Tibial nerve (tissue), 4 donors: ENCODE results near the gene FNBP1. TPM values are rescaled to one million over a fixed set of nuclear protein-coding genes. Genes with fewer than 3 reads are reported as not detected.

ENCODE experiments used
- DNase-seq, 2 donors: peaks; one replicate each; pipeline ENCODE4 v3.0.0-alpha.2; 2019; ENCODE audit warnings: low spot score in 2 of 2
- H3K27ac ChIP-seq, 4 donors: fragments of 200-600 bp; sonication (generic) in 3 of 4; one replicate each; pipeline ENCODE4 v1.5.1; 2017 to 2019; ENCODE audit warnings: mild to moderate bottlenecking in 1 of 4
- H3K27me3 ChIP-seq, 2 donors: fragments of 200-600 bp; sonication (generic) in 1 of 2; one replicate each; pipeline versions ENCODE4 v1.5.1 to v1.6.0; 2017 to 2019
- H3K36me3 ChIP-seq, 3 donors: fragments of 200-600 bp; sonication (generic); one replicate each; pipeline ENCODE4 v1.5.1; 2018 to 2019
- H3K4me1 ChIP-seq, 4 donors: fragments of 200-600 bp; sonication (generic) in 3 of 4; one replicate each; pipeline ENCODE4 v1.5.1; 2017 to 2019
- H3K4me3 ChIP-seq, 4 donors: fragments of 200-600 bp; sonication (generic) in 3 of 4; one replicate each; pipeline ENCODE4 v1.5.1; 2017 to 2019; ENCODE audit warnings: mild to moderate bottlenecking in 1 of 4, moderate library complexity in 1 of 4
- H3K9me3 ChIP-seq, 4 donors: fragments of 200-600 bp; sonication (generic) in 3 of 4; one replicate each; pipeline ENCODE4 v1.5.1; 2017 to 2019
- EP300 ChIP-seq, 2 donors: sonication (generic); formaldehyde crosslinking; IDR thresholded peaks; one replicate each; pipeline ENCODE4 v1.6.1; 2017; ENCODE audit warnings: antibody characterized with exemption in 2 of 2, mild to moderate bottlenecking in 1 of 2
- POLR2A ChIP-seq, 2 donors: fragments of 450-650 bp; IDR thresholded peaks; one replicate each; pipeline ENCODE4 v1.6.1; 2017; ENCODE audit warnings: antibody characterized with exemption in 2 of 2, mild to moderate bottlenecking in 2 of 2, moderate library complexity in 2 of 2
- WGBS, 2 donors: methylation state at CpG; one replicate each; pipeline ENCODE4 v1.1.5; 2018; 5-methylcytosine and 5-hydroxymethylcytosine counted together
- total RNA-seq, 4 donors: library from RNA; depleted of rRNA; stranded (reverse); fragments of >200 nt; gene quantifications; one replicate each; pipeline ENCODE4 v1.1.0, GENCODE V29; 2016
- TF ChIP-seq, protein P1 (sequence below), 5 experiments: fragments of 200-600 bp in 3 of 5; fragments of 450-650 bp in 2 of 5; sonication (generic) in 3 of 5; IDR thresholded peaks; one replicate each; pipeline ENCODE4 v1.5.1; 2016 to 2019; ENCODE audit warnings: antibody characterized with exemption in 5 of 5, mild to moderate bottlenecking in 3 of 5, moderate library complexity in 2 of 5

Gene FNBP1
- total RNA-seq, 4 donors from 2014 or later = 77.0 to 114 (median 86.4) TPM

- peaks cover 0 to 32% (median 22%) of the 10 kb centered on the region in 4 donors for H3K4me1 ChIP-seq
- no peak for DNase-seq
- H3K9me3 ChIP-seq = no peaks in the 10 kb centered on the region
- H3K27me3 ChIP-seq = no peaks in the 10 kb centered on the region
- no peak overlapping the region for H3K4me3 ChIP-seq
- peak overlapping the region in 2 of 4 donors; percentile 27 to 51 for H3K27ac ChIP-seq
- no peaks in the 10 kb centered on the region for H3K36me3 ChIP-seq
- 66 to 68% methylated on average over 11 of the region's 11 CpGs for WGBS, 2 donors
- no peak for TF ChIP-seq POLR2A (IDR thresholded peaks at IDR 0.05)
- TF ChIP-seq, protein P1, sequence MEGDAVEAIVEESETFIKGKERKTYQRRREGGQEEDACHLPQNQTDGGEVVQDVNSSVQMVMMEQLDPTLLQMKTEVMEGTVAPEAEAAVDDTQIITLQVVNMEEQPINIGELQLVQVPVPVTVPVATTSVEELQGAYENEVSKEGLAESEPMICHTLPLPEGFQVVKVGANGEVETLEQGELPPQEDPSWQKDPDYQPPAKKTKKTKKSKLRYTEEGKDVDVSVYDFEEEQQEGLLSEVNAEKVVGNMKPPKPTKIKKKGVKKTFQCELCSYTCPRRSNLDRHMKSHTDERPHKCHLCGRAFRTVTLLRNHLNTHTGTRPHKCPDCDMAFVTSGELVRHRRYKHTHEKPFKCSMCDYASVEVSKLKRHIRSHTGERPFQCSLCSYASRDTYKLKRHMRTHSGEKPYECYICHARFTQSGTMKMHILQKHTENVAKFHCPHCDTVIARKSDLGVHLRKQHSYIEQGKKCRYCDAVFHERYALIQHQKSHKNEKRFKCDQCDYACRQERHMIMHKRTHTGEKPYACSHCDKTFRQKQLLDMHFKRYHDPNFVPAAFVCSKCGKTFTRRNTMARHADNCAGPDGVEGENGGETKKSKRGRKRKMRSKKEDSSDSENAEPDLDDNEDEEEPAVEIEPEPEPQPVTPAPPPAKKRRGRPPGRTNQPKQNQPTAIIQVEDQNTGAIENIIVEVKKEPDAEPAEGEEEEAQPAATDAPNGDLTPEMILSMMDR (IDR thresholded peaks at IDR 0.05) = no peak
These were observed 6.6 kb upstream of the FNBP1 start for GRCh38 chr9:130049431-130050210.

DNA sequence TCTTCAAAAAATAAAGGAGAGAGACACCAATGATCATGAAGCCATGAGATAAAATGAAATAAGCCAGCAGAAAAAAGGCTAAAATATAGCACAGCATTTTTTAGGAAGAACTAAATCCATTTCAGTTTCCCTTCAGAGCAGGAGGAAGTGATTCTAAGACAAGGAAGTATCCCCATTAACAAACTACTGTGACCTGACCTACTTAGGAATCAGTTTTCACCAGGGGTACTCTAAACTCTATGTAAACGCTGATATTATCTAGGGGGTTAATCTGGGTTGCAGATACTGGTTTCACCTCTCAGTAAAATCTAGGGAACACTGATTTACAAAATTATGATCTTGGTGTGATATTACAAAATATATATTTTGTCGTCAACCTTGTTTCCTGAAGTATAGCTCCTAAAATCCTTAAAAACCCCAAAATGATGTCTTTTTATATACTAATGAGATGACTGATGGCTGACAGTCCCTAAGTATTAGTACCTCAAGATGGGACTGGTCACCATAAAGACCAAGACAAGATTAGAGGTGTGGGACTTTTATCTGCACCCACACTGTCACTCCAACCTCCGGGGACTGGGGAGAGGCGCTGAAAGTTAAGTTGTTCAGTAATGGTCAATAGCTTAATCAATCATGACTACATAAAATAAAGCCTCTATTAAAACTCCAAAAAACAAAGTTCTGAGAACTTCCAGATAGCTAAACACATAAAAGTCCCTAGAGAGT lies 2.9 kb upstream of the FNBP1 start:
- Histone ChIP-seq H3K27me3 (no peaks in the 10 kb centered on the region), H3K4me3 (no peak overlapping the region), H3K4me1 (peaks cover 0 to 23% (median 10%) of the 10 kb centered on the region in 4 donors), H3K27ac (peak overlapping the region in 2 of 4 donors; percentile 96 to 98), H3K9me3 (no peaks in the 10 kb centered on the region), H3K36me3 (no peaks in the 10 kb centered on the region)
- TF ChIP-seq, protein P1 (IDR thresholded peaks at IDR 0.05) = no peak
- TF ChIP-seq POLR2A (IDR thresholded peaks at IDR 0.05) = no peak
- TF ChIP-seq EP300 (IDR thresholded peaks at IDR 0.05) = no peak
- DNase-seq = no peak
- WGBS, 2 donors = 74 to 78% methylated on average over 4 of the region's 4 CpGs

DNA sequence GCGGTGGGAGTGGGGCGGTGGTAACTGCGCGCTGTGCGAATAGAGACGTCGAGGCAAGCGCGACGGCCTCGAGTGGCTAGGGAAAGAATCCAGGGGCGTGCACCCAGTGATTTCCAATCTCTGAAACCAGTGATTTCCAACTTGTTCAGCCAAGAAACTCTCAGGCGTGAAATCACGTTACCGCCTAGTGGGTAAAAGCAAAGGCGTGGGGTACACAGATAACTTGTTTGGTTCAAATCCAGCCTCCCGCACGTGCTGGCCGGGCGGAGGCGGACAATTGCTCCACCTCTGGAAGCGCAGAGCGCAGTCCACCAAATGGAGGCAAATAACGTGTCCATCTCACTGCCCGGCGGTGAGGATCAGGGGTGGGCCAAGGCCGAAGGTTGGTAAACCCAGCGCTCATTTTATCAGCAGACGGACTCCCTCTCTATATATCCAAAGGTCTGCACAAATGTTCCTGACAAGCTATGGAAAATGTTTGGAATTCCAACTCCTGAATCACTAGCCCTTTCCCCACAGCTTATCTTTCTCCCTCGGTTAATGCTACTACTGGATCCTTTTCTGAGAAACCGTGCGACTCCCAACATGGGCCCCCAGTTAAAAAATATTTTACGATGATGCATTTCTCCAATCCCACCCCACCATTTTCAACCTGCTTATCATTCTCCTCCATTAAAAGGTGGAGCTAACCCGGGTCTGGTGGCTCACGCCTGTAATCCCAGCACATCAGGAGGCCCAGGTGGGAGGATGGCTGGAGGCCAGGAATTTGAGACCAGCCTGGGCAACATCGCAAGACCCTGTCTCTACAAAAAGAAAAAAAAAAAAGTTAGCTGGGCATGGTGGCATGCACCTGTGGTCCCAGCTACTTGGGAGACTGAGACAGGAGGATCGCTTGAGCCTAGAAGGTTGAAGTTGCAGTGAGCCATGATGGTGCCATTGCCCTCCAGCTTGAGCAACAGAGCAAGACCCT lies 950 bp upstream of the FNBP1 start:
- Histone ChIP-seq H3K27ac (peak overlapping the region; percentile 89 to 98 (median 96)), H3K9me3 (no peaks in the 10 kb centered on the region), H3K36me3 (no peaks in the 10 kb centered on the region), H3K27me3 (no peaks in the 10 kb centered on the region), H3K4me3 (peak overlapping the region; percentile 84 to 98 (median 91)), H3K4me1 (peaks cover 0 to 41% (median 11%) of the 10 kb centered on the region in 4 donors)
- TF ChIP-seq POLR2A (IDR thresholded peaks at IDR 0.05) (peak in 1 of 2 donors; percentile 22), EP300 (IDR thresholded peaks at IDR 0.05) (peak in 1 of 2 donors; percentile 81)
- TF ChIP-seq, protein P1 (IDR thresholded peaks at IDR 0.05) = peak in 3 of 5 experiments; percentile 5 to 38 (median 20)
- WGBS, 2 donors = 23 to 25% methylated on average over 37 of the region's 37 CpGs
- DNase-seq = peak; percentile 44 to 71

DNA sequence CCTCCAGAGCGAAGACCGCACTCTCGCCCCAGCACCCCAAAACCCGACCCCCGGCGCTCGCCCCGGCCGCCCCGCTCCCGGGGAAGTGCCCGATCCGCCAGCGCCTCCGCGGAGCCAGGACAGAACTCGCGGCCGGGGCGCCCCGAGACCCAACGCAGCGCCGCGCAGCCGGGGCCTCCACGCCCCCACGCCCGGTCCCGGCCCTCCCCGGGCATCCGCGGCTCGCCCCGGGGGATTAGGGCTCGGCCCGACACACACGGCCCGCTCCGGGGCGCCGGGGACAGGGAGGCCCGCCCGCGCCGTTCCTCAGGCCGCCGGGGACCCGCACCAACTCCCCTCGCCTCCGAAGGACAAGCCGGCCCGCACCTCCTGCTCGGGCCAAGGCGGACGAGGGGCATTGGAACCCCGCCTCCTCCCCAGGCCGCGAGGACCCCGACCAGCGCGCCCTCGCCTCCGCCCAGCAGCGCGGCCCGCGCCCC lies 544 bp downstream of the FNBP1 start:
- DNase-seq = no peak
- Histone ChIP-seq H3K9me3 (no peaks in the 10 kb centered on the region), H3K27me3 (no peaks in the 10 kb centered on the region), H3K36me3 (no peaks in the 10 kb centered on the region), H3K4me3 (peak overlapping the region; percentile 84 to 98 (median 91)), H3K27ac (peak overlapping the region; percentile 89 to 98 (median 96)), H3K4me1 (peaks cover 0 to 51% (median 13%) of the 10 kb centered on the region in 4 donors)
- WGBS, 2 donors = 0 to 1% methylated on average over 2 to 37 of the region's 68 CpGs
- no peak for TF ChIP-seq EP300 (IDR thresholded peaks at IDR 0.05)
- no peak for TF ChIP-seq POLR2A (IDR thresholded peaks at IDR 0.05)
- TF ChIP-seq, protein P1 (IDR thresholded peaks at IDR 0.05) = no peak
